ENCODE data around the gene HS3ST5.

- TF ChIP-seq CTCF (IDR thresholded peaks at IDR 0.05; ENCODE audit: insufficient read depth, low read length, poor library complexity, severe bottlenecking) (no peak), EZH2phosphoT487 (conservative IDR thresholded peaks at IDR 0.05; ENCODE audit: low read length) (no peak)
Observed at GRCh38 chr6:114155763-114156162, 187.1 kb downstream of the HS3ST5 start.

All from SU-DHL-6 (cell line).